Vagina (tissue), 2 donors: ENCODE results near the gene DYNLT4. TPM values are rescaled to one million over a fixed set of nuclear protein-coding genes. Genes with fewer than 3 reads are reported as not detected.

Source experiments
- DNase-seq, 2 donors: peaks; one replicate each; pipeline ENCODE4 v3.0.0-alpha.2; 2017; ENCODE audit errors: extremely low spot score in 2 of 2
- H3K27ac ChIP-seq: fragments of 200-600 bp; sonication (generic); one replicate; pipeline ENCODE4 v1.5.1; 2019
- H3K27me3 ChIP-seq: fragments of 200-600 bp; sonication (generic); one replicate; pipeline ENCODE4 v1.5.1; 2019
- H3K36me3 ChIP-seq, 2 donors: fragments of 200-600 bp; sonication (generic); one replicate each; pipeline ENCODE4 v1.5.1; 2017 to 2019
- H3K4me1 ChIP-seq: fragments of 200-600 bp; sonication (generic); one replicate; pipeline ENCODE4 v1.5.1; 2019
- H3K4me3 ChIP-seq, 2 donors: fragments of 200-600 bp; sonication (generic); 1 replicate in 1 of 2; 2 replicates in 1 of 2; pipeline ENCODE4 v1.5.1; 2016 to 2019
- H3K9me3 ChIP-seq: fragments of 200-600 bp; sonication (generic); one replicate; pipeline ENCODE4 v1.5.1; 2019
- CTCF ChIP-seq, 3 experiments: fragments of 450-650 bp in 2 of 3; fragments of 200-600 bp in 1 of 3; sonication (generic) in 1 of 3; IDR thresholded peaks; one replicate each; pipeline ENCODE4 v1.5.1; 2017 to 2019; ENCODE audit warnings: antibody characterized with exemption in 3 of 3, mild to moderate bottlenecking in 2 of 3, moderate library complexity in 2 of 3
- POLR2A ChIP-seq, 2 donors: fragments of 450-650 bp; IDR thresholded peaks; one replicate each; pipeline ENCODE4 v1.6.1; 2017; ENCODE audit warnings: antibody characterized with exemption in 2 of 2, mild to moderate bottlenecking in 2 of 2, moderate library complexity in 2 of 2
- POLR2AphosphoS5 ChIP-seq, 2 donors: sonication (generic); formaldehyde crosslinking; IDR thresholded peaks; one replicate each; pipeline ENCODE4 v1.9.0; 2017; ENCODE audit warnings: antibody characterized with exemption in 2 of 2, mild to moderate bottlenecking in 2 of 2, low read depth in 1 of 2; ENCODE audit not compliant: insufficient read depth in 1 of 2
- intact Hi-C: fragments of 100-400 bp; cut with DNase I; formaldehyde crosslinking; loops from one replicate; pipeline ENCODE4 v1.15.1; 2023
- total RNA-seq: library from RNA; depleted of rRNA; stranded (reverse); fragments of >200 nt; gene quantifications from one replicate; pipeline ENCODE4 v1.2.3, GENCODE V29; 2016

DYNLT4 gene
- total RNA-seq, 1 donor from 2014 or later, result not detected

DNA sequence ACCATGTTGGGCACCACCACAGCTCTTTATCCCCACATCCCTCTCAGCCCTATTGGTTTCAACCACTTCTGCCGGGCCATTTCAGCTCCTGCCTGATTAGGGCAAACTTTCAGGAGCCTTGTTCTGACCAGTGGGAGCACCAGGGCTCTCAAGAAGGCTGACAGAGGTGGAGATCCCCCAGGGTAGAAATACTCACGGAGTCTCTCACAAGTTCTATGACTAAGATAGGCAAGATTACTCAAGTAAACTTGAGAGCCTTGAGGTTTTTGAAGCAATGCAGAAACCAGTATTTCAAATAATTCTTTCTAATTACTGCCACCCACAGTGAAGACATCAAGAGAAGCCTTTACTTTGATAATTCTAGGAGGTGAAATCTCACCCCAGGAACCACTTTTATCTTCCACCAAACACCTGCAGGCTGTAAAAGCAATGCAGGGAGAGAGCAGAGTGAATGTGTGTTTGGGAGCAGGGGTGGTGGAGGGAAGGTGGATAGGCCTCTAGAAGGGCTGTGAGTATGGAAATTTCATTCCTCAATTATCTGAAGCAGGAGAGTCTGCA is 42.5 kb upstream of the DYNLT4 start:
- intact Hi-C loops, result no loop called here
- no peak for TF ChIP-seq POLR2AphosphoS5 (IDR thresholded peaks at IDR 0.05; ENCODE audit: insufficient read depth in 1 of 2, low read depth in 1 of 2)
- no peak for TF ChIP-seq POLR2A (IDR thresholded peaks at IDR 0.05)
- TF ChIP-seq CTCF (IDR thresholded peaks at IDR 0.05), result no peak
- no peak for DNase-seq
- no peaks in the 10 kb centered on the region for H3K4me1 ChIP-seq
- H3K36me3 ChIP-seq, result no peaks in the 10 kb centered on the region
- no peak overlapping the region for H3K4me3 ChIP-seq
- H3K27me3 ChIP-seq, result no peaks in the 10 kb centered on the region
- no peaks in the 10 kb centered on the region for H3K9me3 ChIP-seq
- H3K27ac ChIP-seq, result no peak overlapping the region

DNA sequence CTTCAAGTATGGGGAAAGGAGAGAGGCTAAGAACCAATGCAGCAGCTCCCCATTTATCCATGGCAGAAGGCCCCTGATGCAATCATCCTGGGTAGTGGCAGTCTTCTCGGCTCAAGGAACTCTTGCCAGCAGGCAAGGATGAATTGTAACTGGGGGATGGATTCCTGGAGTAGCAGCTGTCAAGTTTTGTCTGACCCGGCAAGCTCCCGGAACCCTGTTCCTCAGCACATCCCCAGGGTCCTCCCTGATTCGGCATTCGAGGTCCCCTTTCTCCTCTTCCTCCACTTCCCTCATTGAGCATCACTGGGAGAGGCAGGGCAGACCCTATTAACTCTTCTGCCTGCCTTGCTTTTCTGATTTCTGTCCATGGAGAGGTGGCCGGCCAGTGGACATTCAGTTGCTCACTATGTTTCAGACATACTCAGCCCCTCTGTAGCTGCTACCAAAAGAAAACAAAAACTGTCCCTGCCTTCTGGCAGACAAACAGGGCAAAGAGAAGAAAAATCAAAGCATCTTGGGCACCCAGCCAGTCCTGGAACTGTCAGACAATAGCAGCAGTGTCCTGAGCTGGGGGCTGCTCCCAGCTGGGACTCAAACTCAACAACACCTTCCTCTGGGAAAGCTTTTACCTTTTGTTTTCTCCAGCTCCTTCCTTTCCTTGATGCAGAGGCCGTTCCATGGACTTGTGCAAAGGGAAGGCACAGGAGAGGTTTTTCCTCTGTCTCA is 41.5 kb upstream of the DYNLT4 start:
- H3K9me3 ChIP-seq, result no peaks in the 10 kb centered on the region
- no peaks in the 10 kb centered on the region for H3K4me1 ChIP-seq
- H3K27ac ChIP-seq, result no peak overlapping the region
- DNase-seq, result no peak
- no peaks in the 10 kb centered on the region for H3K36me3 ChIP-seq
- TF ChIP-seq POLR2AphosphoS5 (IDR thresholded peaks at IDR 0.05; ENCODE audit: insufficient read depth in 1 of 2, low read depth in 1 of 2) (no peak), CTCF (IDR thresholded peaks at IDR 0.05) (no peak), POLR2A (IDR thresholded peaks at IDR 0.05) (no peak)
- H3K27me3 ChIP-seq, result no peaks in the 10 kb centered on the region
- intact Hi-C loops, result no loop called here
- H3K4me3 ChIP-seq, result no peak overlapping the region

GRCh38 chr1:44847845-44848244 is 40.7 kb upstream of the DYNLT4 start:
- H3K4me1 ChIP-seq, result peaks cover 1% of the 10 kb centered on the region
- no peak overlapping the region for H3K4me3 ChIP-seq
- H3K27ac ChIP-seq, result no peak overlapping the region
- TF ChIP-seq CTCF (IDR thresholded peaks at IDR 0.05), result no peak
- TF ChIP-seq POLR2AphosphoS5 (IDR thresholded peaks at IDR 0.05; ENCODE audit: insufficient read depth in 1 of 2, low read depth in 1 of 2), result no peak
- TF ChIP-seq POLR2A (IDR thresholded peaks at IDR 0.05), result no peak
- no peaks in the 10 kb centered on the region for H3K9me3 ChIP-seq
- DNase-seq, result no peak
- intact Hi-C loops, result no loop called here
- H3K36me3 ChIP-seq, result no peaks in the 10 kb centered on the region
- H3K27me3 ChIP-seq, result no peaks in the 10 kb centered on the region

- no peak for TF ChIP-seq CTCF (IDR thresholded peaks at IDR 0.05)
- TF ChIP-seq POLR2AphosphoS5 (IDR thresholded peaks at IDR 0.05; ENCODE audit: insufficient read depth in 1 of 2, low read depth in 1 of 2), result no peak
- no peak for TF ChIP-seq POLR2A (IDR thresholded peaks at IDR 0.05)
- DNase-seq, result no peak
- Histone ChIP-seq H3K4me3 (no peak overlapping the region), H3K9me3 (no peaks in the 10 kb centered on the region), H3K27ac (no peak overlapping the region), H3K36me3 (no peaks in the 10 kb centered on the region), H3K27me3 (no peaks in the 10 kb centered on the region), H3K4me1 (peaks cover 8% of the 10 kb centered on the region)
- intact Hi-C loops, result no loop called here
Measured at GRCh38 chr1:44846985-44847384, 39.8 kb upstream of the DYNLT4 start.
